DND-41 (cell line): ENCODE data around the gene MAPK6.

ENCODE experiments used
- EZH2 ChIP-seq: IDR thresholded peaks from 3 replicates; pipeline ENCODE4 v1.6.1; 2012; ENCODE audit warnings: borderline replicate concordance, low read depth, mild to moderate bottlenecking, moderate library complexity, low read length, inconsistent platforms; ENCODE audit not compliant: severe bottlenecking
- TF ChIP-seq, protein P1 (sequence below): IDR thresholded peaks from 2 replicates; pipeline ENCODE4 v1.5.1; 2012; ENCODE audit warnings: borderline replicate concordance, low read length, moderate library complexity, mild to moderate bottlenecking; ENCODE audit not compliant: poor library complexity, severe bottlenecking; ENCODE audit errors: extremely low read depth

DNA sequence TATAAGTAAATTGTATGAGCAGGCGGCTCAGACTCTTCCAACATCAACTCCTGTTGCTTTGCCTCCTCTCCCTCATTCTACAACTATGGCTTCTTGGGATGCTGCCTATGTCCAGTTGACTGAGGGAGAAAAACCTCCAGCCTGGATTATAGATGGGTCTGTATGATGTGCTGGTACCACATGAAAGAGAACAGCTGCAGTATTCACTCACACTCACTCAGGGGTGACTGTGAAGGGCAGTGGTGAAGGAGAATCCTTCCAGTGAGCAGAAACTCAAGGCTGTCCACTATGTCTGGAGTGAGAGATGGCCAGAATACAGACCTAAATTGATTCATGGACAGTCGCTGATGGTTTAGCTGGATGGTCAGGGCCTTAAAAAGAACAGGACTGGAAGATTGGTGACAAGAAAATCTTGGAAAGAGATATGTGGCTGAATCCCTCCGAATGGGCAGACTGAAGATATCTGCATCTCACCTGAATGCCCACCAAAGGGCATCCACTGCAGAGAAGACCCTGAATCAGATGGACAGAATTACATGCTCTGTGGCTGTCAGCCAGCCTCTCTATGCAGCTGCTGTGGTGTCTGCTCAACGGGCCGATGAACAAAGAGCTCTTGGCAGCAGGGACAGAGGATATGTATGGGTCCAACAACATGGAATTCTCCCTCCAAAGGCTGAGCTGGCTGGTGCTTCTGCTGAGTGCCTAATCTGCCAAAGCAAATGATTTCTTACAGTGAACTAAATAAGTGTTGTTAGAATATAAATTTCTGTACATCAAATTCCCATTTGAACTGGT lies 95.4 kb downstream of the MAPK6 start:
- TF ChIP-seq, protein P1, sequence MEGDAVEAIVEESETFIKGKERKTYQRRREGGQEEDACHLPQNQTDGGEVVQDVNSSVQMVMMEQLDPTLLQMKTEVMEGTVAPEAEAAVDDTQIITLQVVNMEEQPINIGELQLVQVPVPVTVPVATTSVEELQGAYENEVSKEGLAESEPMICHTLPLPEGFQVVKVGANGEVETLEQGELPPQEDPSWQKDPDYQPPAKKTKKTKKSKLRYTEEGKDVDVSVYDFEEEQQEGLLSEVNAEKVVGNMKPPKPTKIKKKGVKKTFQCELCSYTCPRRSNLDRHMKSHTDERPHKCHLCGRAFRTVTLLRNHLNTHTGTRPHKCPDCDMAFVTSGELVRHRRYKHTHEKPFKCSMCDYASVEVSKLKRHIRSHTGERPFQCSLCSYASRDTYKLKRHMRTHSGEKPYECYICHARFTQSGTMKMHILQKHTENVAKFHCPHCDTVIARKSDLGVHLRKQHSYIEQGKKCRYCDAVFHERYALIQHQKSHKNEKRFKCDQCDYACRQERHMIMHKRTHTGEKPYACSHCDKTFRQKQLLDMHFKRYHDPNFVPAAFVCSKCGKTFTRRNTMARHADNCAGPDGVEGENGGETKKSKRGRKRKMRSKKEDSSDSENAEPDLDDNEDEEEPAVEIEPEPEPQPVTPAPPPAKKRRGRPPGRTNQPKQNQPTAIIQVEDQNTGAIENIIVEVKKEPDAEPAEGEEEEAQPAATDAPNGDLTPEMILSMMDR: no peak
- no peak for TF ChIP-seq EZH2
